Fibroblast of villous mesenchyme (primary cell): Measurements from ENCODE around the gene C19orf44. TPM values are rescaled to one million over a fixed set of nuclear protein-coding genes. Genes with fewer than 3 reads are reported as not detected.
"Not testable (repeated sequence)": the region's sequence is repeated elsewhere in the genome, so short reads cannot be mapped to it uniquely, and the experiment has no call there.

Experiments used
- DNase-seq: peaks from one replicate; pipeline ENCODE4 v3.0.0-alpha.2; 2010; ENCODE audit warnings: low read depth
- H3K4me3 ChIP-seq: 2 replicates; pipeline ENCODE4 v1.5.1; 2011; ENCODE audit warnings: low read depth, mild to moderate bottlenecking, low read length
- total RNA-seq: library from RNA; depleted of rRNA; stranded (reverse); fragments of >200 nt; gene quantifications from 2 replicates; pipeline ENCODE4 v1.2.3, GENCODE V29; 2012
- TF ChIP-seq, protein P1 (sequence below): IDR thresholded peaks from 2 replicates; pipeline ENCODE4 v1.5.1; 2012; ENCODE audit warnings: low read depth, mild to moderate bottlenecking, low read length; ENCODE audit not compliant: insufficient read depth

C19orf44 gene
- total RNA-seq, 1 donor = 6.0 TPM

DNA sequence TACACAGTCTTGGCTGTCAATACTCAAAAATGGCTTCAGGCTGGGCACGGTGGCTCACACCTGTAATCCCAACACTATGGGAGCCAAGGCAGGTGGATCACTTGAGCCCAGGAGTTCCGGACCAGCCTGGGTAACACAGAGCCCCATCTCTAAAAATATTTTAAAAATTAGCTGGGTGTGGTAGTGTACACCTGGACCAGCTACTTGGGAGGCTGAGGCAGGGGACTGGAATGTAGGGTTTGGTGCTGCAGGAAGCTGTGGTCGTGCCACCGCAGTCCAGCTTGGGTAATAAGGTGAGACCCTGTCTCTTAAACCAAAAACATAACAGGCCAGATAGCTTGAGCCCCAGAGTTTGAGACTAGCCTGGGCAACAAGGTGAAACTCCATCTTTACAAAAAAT, 52.8 kb downstream of the C19orf44 start:
- no peak for DNase-seq
- no peak overlapping the region for H3K4me3 ChIP-seq
- TF ChIP-seq, protein P1, sequence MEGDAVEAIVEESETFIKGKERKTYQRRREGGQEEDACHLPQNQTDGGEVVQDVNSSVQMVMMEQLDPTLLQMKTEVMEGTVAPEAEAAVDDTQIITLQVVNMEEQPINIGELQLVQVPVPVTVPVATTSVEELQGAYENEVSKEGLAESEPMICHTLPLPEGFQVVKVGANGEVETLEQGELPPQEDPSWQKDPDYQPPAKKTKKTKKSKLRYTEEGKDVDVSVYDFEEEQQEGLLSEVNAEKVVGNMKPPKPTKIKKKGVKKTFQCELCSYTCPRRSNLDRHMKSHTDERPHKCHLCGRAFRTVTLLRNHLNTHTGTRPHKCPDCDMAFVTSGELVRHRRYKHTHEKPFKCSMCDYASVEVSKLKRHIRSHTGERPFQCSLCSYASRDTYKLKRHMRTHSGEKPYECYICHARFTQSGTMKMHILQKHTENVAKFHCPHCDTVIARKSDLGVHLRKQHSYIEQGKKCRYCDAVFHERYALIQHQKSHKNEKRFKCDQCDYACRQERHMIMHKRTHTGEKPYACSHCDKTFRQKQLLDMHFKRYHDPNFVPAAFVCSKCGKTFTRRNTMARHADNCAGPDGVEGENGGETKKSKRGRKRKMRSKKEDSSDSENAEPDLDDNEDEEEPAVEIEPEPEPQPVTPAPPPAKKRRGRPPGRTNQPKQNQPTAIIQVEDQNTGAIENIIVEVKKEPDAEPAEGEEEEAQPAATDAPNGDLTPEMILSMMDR = no peak

DNA sequence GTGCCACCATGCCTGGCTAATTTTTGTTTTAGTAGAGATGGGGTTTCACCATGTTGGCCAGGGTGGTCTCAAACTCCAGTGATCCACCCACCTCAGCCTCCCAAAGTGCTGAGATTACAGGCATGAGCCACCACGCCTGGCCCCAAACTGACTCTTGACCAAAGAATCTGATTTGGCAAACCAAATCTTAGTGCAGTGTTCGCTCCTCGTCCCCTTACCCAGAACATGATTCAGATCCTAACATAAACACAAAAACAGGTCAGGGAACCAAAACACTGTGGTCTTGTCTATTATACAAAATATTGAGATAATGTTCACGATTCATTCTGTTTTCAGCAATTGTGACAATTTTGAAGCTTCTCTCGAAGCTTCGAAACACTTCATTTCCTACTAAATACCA, 55.7 kb downstream of the C19orf44 start:
- DNase-seq, H3K4me3 ChIP-seq: not testable (repeated sequence)

DNA sequence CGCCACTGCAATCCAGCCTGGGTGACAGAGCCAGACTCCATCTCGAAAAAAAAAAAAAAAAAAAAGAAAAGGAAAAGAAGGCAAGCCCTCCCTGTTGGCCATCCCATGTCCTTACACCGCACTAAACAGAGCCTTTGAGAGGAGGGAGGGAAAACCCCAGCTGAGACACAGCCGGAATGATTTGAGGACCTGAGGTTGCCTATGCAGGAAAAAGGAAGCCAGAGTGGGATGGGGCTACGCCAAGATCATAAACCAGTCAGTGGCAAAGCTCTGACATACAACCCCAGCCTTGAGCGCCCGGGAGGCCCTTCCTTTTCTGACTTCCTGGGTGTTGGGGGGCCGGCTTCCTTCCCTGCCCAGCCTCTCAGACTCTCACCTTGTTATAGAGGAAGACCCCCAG, 58.6 kb downstream of the C19orf44 start:
- no peak overlapping the region for H3K4me3 ChIP-seq
- no peak for DNase-seq
- TF ChIP-seq, protein P1 = no peak

DNA sequence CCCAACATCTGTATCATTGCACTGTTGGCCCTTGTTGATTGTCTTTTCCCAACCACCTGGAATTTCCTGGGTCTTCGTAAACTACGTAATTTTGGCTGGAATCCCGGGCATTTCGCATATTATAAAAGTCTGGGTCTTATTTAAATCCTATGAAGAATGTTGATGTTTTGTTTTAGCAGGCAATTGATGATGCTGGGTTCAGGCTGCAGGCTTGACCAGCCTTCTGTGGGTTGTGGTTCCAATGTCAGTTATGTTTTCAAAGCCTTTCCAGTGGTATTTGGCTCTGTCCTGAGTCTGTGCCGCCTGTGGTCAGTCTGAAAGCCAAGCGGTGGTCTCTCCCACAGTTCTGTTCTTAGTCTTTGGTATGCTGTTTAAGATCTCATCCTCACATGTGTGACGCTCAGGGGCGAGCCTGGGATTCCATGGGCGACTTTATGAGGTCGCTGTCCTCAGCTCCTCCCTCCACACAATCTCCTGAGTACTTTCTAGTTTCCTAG, 63.6 kb downstream of the C19orf44 start:
- TF ChIP-seq, protein P1 = no peak
- H3K4me3 ChIP-seq = no peak overlapping the region
- DNase-seq = peak; percentile 85

DNA sequence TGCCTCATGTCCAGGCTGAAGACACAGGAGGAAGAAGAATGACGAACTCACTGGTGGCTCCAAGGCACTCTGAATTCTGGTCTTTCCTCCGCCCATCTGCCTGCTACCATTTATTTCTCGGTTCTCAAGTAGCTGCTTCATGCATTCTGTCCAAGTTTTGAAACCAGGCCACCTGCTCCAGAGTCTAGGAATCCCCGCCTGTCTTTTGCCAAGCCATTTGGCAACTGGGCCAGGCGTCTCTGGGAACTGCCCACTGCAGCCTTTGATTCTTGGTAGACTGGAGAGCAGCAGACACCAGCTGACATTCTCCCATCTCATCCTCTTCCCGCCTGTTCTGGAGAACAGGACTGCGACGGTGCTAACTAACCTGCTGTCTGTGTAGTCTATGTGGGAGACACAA, 65.2 kb downstream of the C19orf44 start:
- DNase-seq = no peak
- H3K4me3 ChIP-seq = no peak overlapping the region
- TF ChIP-seq, protein P1 = no peak

DNA sequence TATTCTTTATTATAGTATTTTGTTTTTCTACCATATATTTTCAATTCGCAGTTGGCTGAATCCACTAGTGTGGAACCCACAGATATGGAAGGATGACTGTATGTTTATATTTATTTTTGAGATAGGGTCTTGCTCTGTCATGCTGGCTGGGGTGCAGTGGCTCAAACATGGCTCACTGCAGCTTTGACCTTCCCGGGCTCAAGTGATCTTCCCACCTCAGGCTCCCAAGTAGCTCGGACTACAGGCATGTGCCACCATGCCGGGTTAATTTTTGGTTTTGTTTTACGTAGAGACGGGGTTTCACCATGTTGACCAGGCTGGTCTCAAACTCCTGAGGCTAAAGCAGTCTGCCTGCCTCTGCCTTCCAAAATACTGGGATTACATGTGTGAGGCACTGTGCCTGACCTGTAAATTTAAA, 66.4 kb downstream of the C19orf44 start:
- no peak for DNase-seq
- no peak overlapping the region for H3K4me3 ChIP-seq
- TF ChIP-seq, protein P1 = no peak

DNA sequence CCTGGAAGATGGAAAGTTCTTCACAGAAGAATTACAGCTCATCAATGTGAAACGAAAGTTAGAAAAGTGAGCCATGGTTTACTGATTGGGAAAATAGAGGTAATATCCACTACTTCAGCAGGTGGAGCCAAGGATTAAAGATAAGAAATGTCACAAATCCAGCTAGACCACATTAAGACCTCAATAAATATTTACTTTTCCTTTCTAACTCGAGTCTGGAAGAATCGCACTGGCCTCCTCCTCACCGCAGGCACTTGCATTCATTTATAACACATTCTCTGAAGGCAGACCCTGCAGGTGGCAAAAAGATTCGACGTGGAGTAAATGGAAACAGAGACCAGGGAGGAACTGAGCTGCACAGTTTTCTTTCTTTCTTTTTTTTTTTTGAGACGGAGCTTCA, 68.6 kb downstream of the C19orf44 start:
- DNase-seq = no peak
- TF ChIP-seq, protein P1 = no peak

More for the DNA sequence above, 68.6 kb downstream of the C19orf44 start:
- no peak overlapping the region for H3K4me3 ChIP-seq
